Astrocyte (in vitro differentiated cells and primary cell): ENCODE measurements around the gene TMEM79. TPM values are rescaled to one million over a fixed set of nuclear protein-coding genes. Genes with fewer than 3 reads are reported as not detected.

Experiments
- DNase-seq: peaks from one replicate; pipeline ENCODE4 v3.0.0-alpha.2; 2010; ENCODE audit warnings: low read depth
- FAIRE-seq: peaks from 2 replicates; lab custom pipeline; 2011; peaks lifted over from hg19 to GRCh38; lab: Jason Lieb, UNC
- H2AFZ ChIP-seq: 2 replicates; pipeline ENCODE4 v1.6.0; 2012; ENCODE audit warnings: low read depth, low read length, inconsistent platforms
- H3K27ac ChIP-seq: 2 replicates; pipeline ENCODE4 v1.5.1; 2011; ENCODE audit warnings: low read depth, low read length, inconsistent platforms
- H3K27me3 ChIP-seq: 2 replicates; pipeline ENCODE4 v1.6.0; 2011; ENCODE audit warnings: low read length, inconsistent platforms; ENCODE audit not compliant: insufficient read depth
- H3K36me3 ChIP-seq: 2 replicates; pipeline ENCODE4 v1.5.1; 2011; ENCODE audit warnings: low read length, inconsistent platforms; ENCODE audit not compliant: insufficient read depth
- H3K4me1 ChIP-seq: 2 replicates; pipeline ENCODE4 v1.5.1; 2011; ENCODE audit warnings: low read length, inconsistent platforms; ENCODE audit not compliant: insufficient read depth
- H3K4me2 ChIP-seq: 2 replicates; pipeline ENCODE4 v1.6.0; 2012; ENCODE audit warnings: low read length, inconsistent platforms
- H3K4me3 ChIP-seq: 2 replicates; pipeline ENCODE4 v1.5.1; 2011; ENCODE audit warnings: low read depth, mild to moderate bottlenecking, low read length, inconsistent platforms; ENCODE audit not compliant: insufficient read depth
- H3K79me2 ChIP-seq: 2 replicates; pipeline ENCODE4 v1.6.0; 2012; ENCODE audit warnings: mild to moderate bottlenecking, low read length, inconsistent platforms; ENCODE audit not compliant: insufficient read depth
- H3K9ac ChIP-seq: 2 replicates; pipeline ENCODE4 v1.6.0; 2012; ENCODE audit warnings: mild to moderate bottlenecking, low read length, inconsistent platforms
- H3K9me3 ChIP-seq: 2 replicates; pipeline ENCODE4 v1.5.1; 2012; ENCODE audit warnings: low read depth, mild to moderate bottlenecking, low read length, inconsistent platforms; ENCODE audit not compliant: insufficient read depth
- H4K20me1 ChIP-seq: 2 replicates; pipeline ENCODE4 v1.6.0; 2012; ENCODE audit warnings: low read length, inconsistent platforms; ENCODE audit not compliant: insufficient read depth
- H3K27ac Mint-ChIP-seq: one replicate; pipeline ENCODE4 v1.8.0; 2021; ENCODE audit warnings: mild to moderate bottlenecking, mixed read lengths; ENCODE audit not compliant: unreplicated experiment
- H3K27me3 Mint-ChIP-seq: one replicate; pipeline ENCODE4 v1.8.0; 2021; ENCODE audit warnings: low read depth, mixed read lengths; ENCODE audit not compliant: unreplicated experiment
- H3K36me3 Mint-ChIP-seq: one replicate; pipeline ENCODE4 v1.8.0; 2021; ENCODE audit warnings: low read depth, mixed read lengths; ENCODE audit not compliant: unreplicated experiment
- H3K4me1 Mint-ChIP-seq: one replicate; pipeline ENCODE4 v1.8.0; 2021; ENCODE audit warnings: low read depth, mixed read lengths; ENCODE audit not compliant: unreplicated experiment
- H3K4me3 Mint-ChIP-seq: one replicate; pipeline ENCODE4 v1.8.0; 2021; ENCODE audit warnings: mild to moderate bottlenecking, moderate library complexity, mixed read lengths; ENCODE audit not compliant: unreplicated experiment
- H3K9me3 Mint-ChIP-seq: one replicate; pipeline ENCODE4 v1.8.0; 2021; ENCODE audit warnings: mild to moderate bottlenecking, mixed read lengths; ENCODE audit not compliant: unreplicated experiment
- CTCF ChIP-seq: IDR thresholded peaks from 2 replicates; pipeline ENCODE4 v1.5.1; 2011; ENCODE audit warnings: low read depth, mild to moderate bottlenecking, inconsistent platforms, low read length, moderate library complexity; ENCODE audit not compliant: insufficient read depth
- EZH2 ChIP-seq: IDR thresholded peaks from 2 replicates; pipeline ENCODE4 v1.6.1; 2012; ENCODE audit warnings: mild to moderate bottlenecking, low read length, inconsistent platforms; ENCODE audit not compliant: insufficient read depth
- total RNA-seq: library from RNA; stranded (reverse); gene quantifications from 2 replicates; pipeline ENCODE4 v1.2.1, GENCODE V29; 2021

The TMEM79 gene
- total RNA-seq, 1 donor from 2014 or later = 3.0 TPM

- peak overlapping the region; percentile 14 for H3K4me3 ChIP-seq
- peak overlapping the region; percentile 80 for H3K4me2 ChIP-seq
- no peak for TF ChIP-seq EZH2
- TF ChIP-seq CTCF = no peak
- no peaks in the 10 kb centered on the region for H3K79me2 ChIP-seq
- peak overlapping the region; percentile 27 for H3K9ac ChIP-seq
- FAIRE-seq (no peak), DNase-seq (no peak)
- Mint-ChIP-seq H3K36me3 (no peaks in the 10 kb centered on the region), H3K4me1 (peaks cover 3% of the 10 kb centered on the region), H3K4me3 (no peak overlapping the region), H3K27me3 (peaks cover 5% of the 10 kb centered on the region), H3K27ac (no peak overlapping the region), H3K9me3 (no peaks in the 10 kb centered on the region)
- H3K27me3 ChIP-seq = peaks cover 2% of the 10 kb centered on the region
- peaks cover 10% of the 10 kb centered on the region for H3K36me3 ChIP-seq
- H3K9me3 ChIP-seq = no peaks in the 10 kb centered on the region
- H3K27ac ChIP-seq = no peak overlapping the region
- peaks cover 14% of the 10 kb centered on the region for H4K20me1 ChIP-seq
- H2AFZ ChIP-seq = no peak overlapping the region
- H3K4me1 ChIP-seq = peaks cover 22% of the 10 kb centered on the region
These were observed 37.8 kb upstream of the TMEM79 start for GRCh38 chr1:156246241-156246780.

- no peaks in the 10 kb centered on the region for H3K9me3 ChIP-seq
- no peak overlapping the region for H3K4me3 ChIP-seq
- H3K4me1 ChIP-seq = peaks cover 16% of the 10 kb centered on the region
- no peak for TF ChIP-seq CTCF
- no peak for TF ChIP-seq EZH2
- H3K27me3 Mint-ChIP-seq = peaks cover 5% of the 10 kb centered on the region
- H4K20me1 ChIP-seq = peaks cover 12% of the 10 kb centered on the region
- H2AFZ ChIP-seq = no peak overlapping the region
- DNase-seq (no peak), FAIRE-seq (no peak)
- H3K36me3 ChIP-seq = peaks cover 17% of the 10 kb centered on the region
- no peak overlapping the region for H3K27ac ChIP-seq
- H3K4me3 Mint-ChIP-seq = no peak overlapping the region
- no peak overlapping the region for H3K27ac Mint-ChIP-seq
- no peaks in the 10 kb centered on the region for H3K36me3 Mint-ChIP-seq
- no peak overlapping the region for H3K4me2 ChIP-seq
- H3K79me2 ChIP-seq = no peaks in the 10 kb centered on the region
- H3K27me3 ChIP-seq = peaks cover 2% of the 10 kb centered on the region
- peaks cover 3% of the 10 kb centered on the region for H3K4me1 Mint-ChIP-seq
- no peak overlapping the region for H3K9ac ChIP-seq
- H3K9me3 Mint-ChIP-seq = no peaks in the 10 kb centered on the region
These were observed 37.2 kb upstream of the TMEM79 start for GRCh38 chr1:156246781-156247459.
